Cerebellar nuclear complex (tissue), 1 donor: ENCODE measurements around the gene SLC8A2.
"Not testable (repeated sequence)": the region's sequence is repeated elsewhere in the genome, so short reads cannot be mapped to it uniquely, and the experiment has no call there.

Experiments
- DNase-seq, 2 experiments: peaks; one replicate each; lab custom pipeline; 2025; lab: John Stamatoyannopoulos, UW

The SLC8A2 gene

GRCh38 chr19:47411696-47412095 lies 60.0 kb downstream of the SLC8A2 start:
- DNase-seq, result not testable (repeated sequence)

GRCh38 chr19:47411101-47411500 lies 60.6 kb downstream of the SLC8A2 start:
- no peak for DNase-seq

GRCh38 chr19:47408156-47408938 lies 63.3 kb downstream of the SLC8A2 start:
- no peak for DNase-seq

- DNase-seq, result no peak
Observed at GRCh38 chr19:47407417-47407774, 64.3 kb downstream of the SLC8A2 start.

GRCh38 chr19:47406711-47407416 lies 64.8 kb downstream of the SLC8A2 start:
- no peak for DNase-seq

- DNase-seq, result no peak
Observed at GRCh38 chr19:47405854-47406417, 65.8 kb downstream of the SLC8A2 start.

- DNase-seq, result no peak
Observed at GRCh38 chr19:47405197-47405550, 66.5 kb downstream of the SLC8A2 start.

GRCh38 chr19:47404334-47405196 lies 67.1 kb downstream of the SLC8A2 start:
- DNase-seq, result no peak

- DNase-seq, result no peak
Observed at GRCh38 chr19:47402504-47402903, 69.2 kb downstream of the SLC8A2 start.

- no peak for DNase-seq
Observed at GRCh38 chr19:47398707-47399597, 72.7 kb downstream of the SLC8A2 start.

GRCh38 chr19:47391510-47392223 lies 80.0 kb downstream of the SLC8A2 start:
- peak in 1 of 2 experiments; percentile 57 for DNase-seq

- DNase-seq, result no peak
Observed at GRCh38 chr19:47390533-47391488, 80.9 kb downstream of the SLC8A2 start.

- no peak for DNase-seq
Observed at GRCh38 chr19:47389150-47389556, 82.5 kb downstream of the SLC8A2 start.

- not testable (repeated sequence) for DNase-seq
Observed at GRCh38 chr19:47388721-47389120, 83.0 kb downstream of the SLC8A2 start.

- not testable (repeated sequence) for DNase-seq
Observed at GRCh38 chr19:47387623-47388022, 84.1 kb downstream of the SLC8A2 start.

- not testable (repeated sequence) for DNase-seq
Observed at GRCh38 chr19:47386582-47386981, 85.1 kb downstream of the SLC8A2 start.

GRCh38 chr19:47384533-47384932 lies 87.2 kb downstream of the SLC8A2 start:
- DNase-seq, result not testable (repeated sequence)

GRCh38 chr19:47383890-47384289 lies 87.8 kb downstream of the SLC8A2 start:
- DNase-seq, result not testable (repeated sequence)

- DNase-seq, result no peak
Observed at GRCh38 chr19:47381653-47382279, 89.9 kb downstream of the SLC8A2 start.
